Muscle of back (tissue), 11 donors: Measurements from ENCODE around the gene CYB5R3. TPM values are rescaled to one million over a fixed set of nuclear protein-coding genes. Genes with fewer than 3 reads are reported as not detected.

Experiments used
- DNase-seq, 3 donors: peaks; one replicate each; pipeline versions ENCODE4 v3.0.0 to v3.0.0-alpha.2; 2013
- polyA plus RNA-seq, 10 donors: library from polyadenylated mRNA; unstranded; fragments of 120-200 nt; gene quantifications; one replicate each; pipeline ENCODE4 v1.2.1, GENCODE V29; 2013; ENCODE audit not compliant: insufficient read length in 10 of 10

CYB5R3 gene
- polyA plus RNA-seq, 10 donors, result 125 to 176 (median 146) TPM

DNA sequence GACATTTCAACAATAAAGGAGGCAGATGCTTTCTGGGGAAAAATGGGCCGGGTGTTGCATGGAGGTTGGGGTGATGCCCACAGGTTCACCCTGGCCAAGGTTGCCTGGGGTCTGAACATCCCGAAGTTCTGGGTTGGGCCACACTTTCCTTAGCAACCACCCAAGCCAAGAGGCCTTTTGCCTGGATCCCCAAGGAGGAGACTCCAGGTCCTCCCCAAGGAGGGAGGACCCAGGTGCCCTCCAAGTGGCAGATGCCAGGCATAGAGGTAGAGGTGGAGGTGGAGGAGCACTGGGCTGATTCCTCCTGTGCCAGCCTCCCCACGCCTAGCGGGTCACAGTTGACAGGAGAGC lies 1.2 kb downstream of the CYB5R3 start:
- no peak for DNase-seq

DNA sequence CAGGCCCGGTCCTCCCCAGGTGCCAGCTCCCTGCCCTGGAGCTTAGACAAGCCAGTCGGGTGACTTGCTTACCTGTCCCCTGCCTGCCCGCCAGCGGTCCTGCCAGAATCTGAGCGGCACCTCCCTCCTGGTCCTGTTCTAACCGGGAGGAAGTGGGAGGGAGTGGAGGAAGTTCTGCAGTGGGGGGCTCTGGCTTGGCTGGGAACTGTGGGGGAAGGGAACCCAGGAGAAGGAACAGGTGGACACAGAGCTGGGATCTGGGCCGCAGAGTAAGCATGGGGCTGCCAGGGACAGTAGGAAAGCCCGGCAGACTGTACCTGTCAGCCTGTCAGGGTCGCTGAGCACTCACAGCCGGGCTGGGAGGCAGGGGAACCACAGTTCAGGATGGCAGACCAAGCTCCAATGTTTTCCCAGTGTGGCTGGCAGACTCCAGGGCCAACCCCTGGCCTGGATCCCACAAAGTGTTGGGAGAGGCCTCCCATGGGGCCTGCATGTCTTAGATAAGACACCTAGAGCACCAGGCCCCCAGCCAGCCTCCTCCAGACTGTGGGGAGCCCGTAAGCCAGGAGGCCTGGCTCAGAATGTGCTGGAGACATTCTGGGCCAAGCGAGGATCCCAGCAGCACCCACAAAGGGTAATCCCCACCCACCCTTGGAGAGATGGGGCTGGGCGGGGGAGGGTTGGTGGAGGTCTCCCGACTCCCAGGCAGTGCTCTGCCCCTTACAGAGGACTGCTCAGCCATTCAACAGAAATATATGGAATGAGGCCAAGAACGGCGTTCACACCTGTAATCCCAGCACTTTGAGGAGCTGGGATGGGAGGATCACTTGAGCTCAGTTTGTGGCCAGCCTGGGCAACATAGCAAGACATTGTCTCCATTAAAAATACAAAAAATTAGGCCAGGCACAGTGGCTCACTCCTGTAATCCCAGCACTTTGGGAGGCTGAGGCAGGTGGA lies 2.3 kb downstream of the CYB5R3 start:
- no peak for DNase-seq

DNA sequence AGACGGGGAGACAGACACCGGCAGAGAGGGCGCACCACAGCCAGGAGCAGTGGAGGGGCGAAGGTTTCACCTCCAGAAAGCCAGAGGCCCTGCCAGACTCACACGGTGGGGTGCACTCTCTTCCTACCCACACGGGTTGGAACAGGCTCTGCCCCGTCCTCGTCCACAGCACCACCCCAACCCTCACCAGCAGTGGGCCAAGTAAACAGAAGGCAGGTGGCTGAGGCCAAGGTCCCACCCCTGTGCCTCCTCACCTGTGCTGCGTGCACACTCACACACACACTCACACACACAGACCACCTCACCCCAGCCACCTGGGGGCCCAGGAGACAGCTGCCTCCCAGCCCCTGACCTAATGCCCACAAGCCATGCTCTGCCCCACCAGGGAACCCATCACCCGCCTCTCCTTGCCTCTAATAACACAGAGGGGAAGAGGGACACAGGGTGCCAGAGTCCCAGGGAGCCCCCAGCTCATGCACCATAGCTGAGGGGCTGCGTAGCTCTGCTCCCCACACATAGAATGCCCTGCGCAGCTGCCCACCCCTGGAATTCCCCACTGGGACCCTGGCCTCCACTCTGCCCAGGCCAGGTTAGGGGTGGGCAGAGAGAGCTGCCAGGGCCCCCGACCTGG lies 3.1 kb downstream of the CYB5R3 start:
- DNase-seq, result peak in 1 of 3 donors; percentile 36

DNA sequence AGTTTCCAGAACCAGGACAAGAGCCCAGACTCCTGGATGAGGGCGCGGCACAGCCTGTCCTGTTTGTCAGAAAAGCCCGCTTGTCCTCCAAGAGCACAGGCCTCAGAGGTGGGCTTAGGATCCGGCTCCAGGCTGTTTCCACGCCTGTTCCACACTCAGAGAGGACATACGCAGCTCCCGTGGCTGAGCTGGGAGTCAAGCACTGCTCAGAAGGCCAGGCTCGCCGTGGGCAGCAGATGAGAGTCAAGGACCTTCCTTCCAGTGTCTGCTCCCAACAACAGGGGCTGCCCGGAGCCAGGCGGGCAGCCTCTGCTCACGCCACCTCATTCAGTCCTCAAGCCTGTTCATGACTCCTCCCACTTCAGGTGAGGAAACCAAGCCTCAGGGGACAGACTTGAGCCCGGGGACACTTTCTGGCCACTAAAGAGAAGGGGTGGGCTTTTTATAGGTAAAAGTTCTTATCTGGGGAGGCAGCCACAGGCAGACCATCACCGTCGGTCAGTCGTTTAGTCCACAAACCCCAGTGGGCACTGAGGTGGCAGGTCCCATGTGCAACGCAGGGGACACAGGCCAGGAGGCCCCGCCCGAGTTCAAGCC lies 3.8 kb downstream of the CYB5R3 start:
- DNase-seq, result peak in 1 of 3 donors; percentile 43

DNA sequence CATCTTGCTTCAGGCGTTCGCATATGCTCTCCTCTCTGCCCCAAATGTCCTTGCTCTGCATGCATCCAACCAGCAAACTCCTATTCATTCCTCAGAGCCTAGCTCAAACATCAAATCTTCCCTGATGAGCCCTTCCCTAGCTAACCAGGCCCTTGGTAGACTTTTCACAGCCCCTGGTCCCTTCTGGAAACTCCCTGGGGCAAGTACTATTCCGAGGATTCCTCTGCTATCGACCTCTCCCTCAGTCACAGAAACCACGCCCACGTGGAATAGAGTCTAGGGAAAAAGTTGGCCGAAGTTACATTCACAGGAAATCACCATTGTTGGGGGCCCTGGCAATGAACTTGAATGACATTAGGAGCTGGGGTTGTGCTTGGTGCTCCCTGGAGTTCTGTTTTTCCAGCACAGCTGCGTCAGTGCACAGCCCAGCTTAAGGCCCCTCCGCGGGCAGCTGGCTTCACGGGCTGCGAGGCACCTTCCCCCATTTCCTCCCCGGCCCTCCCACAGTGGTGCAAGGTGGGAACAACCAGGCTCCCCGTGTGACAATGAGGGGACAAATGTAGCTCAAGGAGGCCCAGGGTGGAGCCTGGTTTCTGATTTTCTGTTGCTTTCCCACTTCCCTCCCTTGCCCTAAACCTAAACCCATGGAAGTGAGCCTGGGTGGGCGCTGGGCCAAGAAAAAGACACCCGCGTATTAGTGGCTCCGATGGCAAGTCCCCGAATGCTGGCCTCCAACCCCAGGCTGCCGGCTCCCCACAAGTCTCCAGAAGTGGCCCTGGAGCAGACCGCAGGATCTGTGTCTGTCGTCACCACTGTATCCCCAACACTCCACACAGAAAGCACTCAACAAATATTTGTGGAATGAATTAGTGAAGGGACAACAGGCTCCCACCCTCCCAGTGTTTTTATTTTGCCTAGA lies 4.5 kb downstream of the CYB5R3 start:
- peak in 2 of 3 donors; percentile 44 to 77 for DNase-seq

DNA sequence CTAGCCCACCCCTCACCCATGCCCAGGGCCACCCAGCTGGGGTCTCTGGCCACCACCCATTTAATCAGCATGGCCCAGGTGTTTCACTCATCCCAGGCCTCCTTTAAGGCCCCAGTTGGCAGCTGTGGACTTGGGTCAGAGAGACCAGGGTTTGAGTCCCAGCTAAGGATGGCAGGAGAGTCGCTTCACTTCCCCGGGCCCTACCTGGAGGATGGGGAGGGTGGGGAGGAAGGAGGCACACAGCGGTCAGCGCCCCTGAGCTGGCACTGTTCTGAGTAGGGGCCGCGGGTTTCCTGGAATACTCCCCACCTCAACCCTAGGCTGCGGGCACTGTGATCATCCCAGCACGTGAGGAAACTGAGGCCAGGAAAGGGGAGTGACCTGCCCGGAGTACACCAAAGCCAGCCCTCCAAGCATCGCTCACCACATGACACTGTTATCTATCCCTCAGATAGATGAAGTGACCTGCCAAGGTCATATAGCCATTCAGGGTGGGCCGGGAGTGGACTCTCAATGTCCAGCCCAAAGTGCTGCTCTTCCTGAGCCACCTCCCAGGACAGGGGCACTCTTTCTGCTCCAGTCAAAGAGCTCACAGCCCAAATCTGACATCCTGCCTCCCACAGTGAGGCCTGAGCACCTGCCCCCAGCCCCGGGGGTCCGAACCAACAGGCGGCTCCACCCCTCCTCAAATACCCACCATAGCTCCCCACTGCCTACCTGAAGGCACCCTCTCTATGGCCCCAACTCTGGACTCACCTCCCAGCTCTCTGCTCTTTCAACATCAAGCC lies 5.4 kb downstream of the CYB5R3 start:
- no peak for DNase-seq

DNA sequence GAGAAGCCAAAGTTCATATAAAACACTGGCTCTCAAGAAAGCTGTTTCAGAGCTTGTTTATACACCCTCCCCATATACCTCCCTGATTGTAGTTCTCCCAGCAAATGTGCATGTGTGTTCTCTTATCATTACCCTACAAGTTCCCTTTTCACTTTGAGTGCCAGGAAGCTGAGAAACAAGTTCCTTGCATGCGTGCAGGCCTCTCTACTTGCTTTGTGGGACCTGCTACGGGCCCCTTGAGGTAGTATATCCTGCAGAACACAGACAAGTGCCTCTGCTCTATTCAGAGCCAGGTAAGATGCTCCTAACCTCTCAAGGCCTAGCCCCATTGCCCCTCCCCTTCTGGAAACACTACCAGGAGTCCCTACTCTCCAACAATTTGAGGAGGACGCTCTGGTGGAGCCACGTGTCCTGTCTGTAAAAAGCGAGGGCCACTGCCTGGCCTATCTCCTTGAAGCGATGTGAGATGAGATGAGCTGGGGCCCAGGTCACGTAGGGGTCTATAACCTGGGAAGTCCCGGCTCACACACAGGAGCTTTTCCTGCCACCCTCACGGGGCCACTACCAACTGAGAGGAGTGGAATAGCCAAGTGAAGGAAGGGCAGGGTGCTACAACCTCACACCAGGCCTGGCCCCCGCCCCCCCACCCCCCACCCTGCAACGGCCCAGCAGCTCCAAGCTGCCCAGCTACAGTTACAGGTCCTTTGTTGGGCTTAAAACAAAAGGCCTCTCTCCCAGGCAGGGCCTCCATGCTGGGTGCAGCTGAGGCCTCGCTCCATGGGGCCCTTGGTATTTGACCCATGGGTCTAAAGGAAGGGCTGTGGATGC lies 6.2 kb downstream of the CYB5R3 start:
- DNase-seq, result no peak

DNA sequence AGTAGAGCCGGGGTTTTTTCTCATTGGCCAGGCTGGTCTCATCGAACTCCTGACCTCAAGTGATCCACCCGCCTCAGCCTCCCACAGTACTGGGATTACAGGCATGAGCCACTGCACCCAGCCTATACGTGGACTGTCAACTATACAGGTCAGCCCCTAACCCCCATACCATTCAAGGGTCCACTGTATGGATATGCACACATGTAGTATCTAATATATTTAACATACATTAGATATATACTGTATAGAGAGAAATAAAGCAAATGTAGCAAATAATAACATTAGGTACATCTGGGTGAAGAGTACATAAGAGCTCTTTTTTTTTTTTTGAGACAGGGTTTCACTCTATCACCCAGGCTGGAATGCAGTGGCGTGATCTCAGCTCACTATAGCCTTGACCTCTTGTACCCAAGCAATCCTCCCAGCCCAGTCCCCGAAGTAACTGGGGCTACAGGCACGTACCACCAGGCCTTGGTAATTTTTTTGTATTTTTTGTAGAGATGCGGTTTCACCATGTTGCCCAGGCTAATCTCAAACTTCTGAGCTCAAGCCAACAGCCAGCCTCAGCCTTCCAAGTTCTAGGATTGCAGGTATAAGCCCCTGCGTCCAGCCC lies 7.3 kb downstream of the CYB5R3 start:
- no peak for DNase-seq

DNA sequence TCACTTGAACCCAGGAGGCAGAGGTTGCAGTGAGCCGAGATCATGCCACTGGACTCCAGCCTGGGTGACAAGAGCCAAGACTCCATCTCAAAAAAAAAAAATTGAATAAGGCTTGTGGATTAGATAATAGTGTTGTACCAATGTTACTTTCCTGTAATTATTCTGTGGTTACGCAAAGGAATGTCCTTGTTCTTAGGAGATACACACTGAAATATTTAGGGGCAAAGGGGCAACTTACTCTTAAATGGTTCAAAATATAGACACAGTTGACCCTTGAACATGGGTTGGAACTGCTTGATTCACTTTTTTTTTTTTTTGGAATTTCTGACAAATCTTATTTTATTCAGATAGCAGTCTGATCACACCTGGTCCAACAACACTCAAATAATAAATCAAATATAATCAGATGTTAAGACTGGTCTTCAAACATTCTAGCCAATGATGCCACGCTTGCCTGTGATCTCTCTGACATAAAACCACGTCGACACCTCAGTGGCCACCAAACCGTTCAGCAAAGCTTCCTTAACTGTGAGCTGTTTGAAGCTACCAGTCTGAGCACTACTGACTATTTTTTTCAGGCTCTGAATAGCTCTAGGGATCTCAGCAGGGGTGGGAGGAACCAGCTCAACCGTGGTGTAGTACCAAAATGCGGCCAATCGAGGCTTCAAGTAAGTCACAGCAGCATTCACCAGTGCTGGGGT lies 9.5 kb downstream of the CYB5R3 start:
- no peak for DNase-seq

DNA sequence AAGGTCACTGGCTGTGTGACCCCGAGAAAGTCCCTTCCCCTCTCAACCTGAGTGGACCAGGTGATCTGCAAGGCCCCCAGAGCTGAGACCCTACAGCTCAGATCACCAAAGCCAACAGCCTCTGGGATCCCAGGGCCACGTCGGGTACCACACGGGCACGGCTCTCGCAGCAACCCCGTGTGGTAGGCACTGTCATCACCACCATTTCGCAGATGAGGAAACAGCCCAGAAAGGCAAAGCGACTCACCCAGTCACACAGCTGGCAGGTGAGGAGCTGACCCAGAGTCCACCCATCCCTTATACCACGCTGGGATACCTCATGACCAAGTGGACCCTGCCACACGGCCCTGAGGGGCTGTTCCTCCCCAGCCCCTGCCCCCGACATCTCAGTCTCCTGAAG lies 11.6 kb downstream of the CYB5R3 start:
- DNase-seq, result no peak

DNA sequence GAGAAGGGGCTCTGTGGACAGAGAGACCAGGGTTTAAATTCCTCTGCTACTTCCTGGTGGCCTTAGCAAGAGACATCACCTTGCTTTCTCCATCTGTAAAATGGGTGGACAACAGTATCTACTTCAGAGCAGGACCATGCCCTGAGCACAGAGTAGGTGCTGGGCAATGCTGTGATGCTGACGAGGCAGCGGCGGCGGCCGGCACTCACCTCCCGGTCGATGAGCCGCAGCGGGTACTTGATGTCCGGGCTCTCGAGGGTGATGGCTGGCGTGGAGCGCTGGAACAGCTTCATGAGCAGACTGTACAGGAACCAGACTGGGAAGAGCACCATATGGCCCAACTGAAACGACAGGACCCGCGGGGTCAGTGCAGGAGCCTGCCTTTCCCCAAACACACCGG lies 12.7 kb downstream of the CYB5R3 start:
- no peak for DNase-seq

DNA sequence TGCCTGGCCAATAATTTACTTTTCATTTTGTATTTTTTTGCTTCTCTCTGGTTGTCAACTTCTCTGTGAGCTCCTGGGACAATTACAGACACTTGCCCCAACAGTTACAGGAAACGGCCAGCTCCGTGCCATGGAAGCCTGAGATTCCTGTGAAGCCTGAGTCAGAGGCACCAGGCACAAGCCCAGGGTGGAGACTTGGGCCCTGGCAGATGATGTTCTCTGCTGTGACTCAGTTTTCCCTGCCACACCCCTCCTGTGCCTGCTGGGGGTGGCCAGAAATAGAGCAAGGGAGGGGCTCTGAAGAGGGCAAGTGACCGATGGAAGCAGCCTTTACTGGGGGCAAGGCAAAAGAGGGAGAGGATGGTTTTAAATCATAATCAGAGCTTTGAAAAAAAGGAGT lies 13.7 kb downstream of the CYB5R3 start:
- peak in 1 of 3 donors; percentile 74 for DNase-seq

DNA sequence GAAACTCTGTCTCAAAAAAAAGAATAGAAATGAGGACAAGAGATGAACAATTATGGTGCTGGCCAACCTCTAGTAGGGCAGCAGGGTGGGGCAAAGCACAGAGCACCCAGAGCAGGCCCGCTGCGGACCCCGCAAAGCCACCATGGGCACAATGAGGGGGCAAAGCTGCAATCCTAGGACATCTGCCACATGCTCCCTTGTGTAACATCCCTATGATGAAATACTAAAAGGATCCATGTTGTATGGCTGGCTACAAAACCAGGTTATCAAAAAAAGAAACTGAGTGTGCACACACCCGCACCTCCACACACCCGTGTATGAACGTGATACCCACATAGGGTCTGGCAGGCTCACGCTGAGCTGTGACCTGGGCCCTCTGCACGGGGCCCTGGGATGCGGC lies 16.2 kb downstream of the CYB5R3 start:
- no peak for DNase-seq

DNA sequence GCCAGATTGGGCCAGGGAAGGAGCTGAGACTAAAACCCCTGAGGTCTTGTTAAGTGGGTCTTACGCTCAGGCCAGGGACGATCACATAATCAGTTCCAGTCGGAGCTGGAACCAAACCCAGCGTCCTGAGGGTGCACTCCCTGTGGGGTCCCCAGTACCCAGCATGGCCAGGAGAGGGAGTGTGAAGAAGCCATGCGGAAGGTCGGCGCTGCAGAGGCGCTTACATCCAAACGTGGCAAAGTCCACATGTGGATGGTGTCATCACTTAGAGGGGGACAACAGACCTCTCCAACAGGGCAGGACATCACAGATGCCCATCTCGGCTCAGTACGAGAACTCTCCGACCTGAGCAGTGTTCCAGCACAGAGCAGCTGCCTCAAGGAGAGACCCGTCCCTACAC lies 17.1 kb downstream of the CYB5R3 start:
- DNase-seq, result no peak

DNA sequence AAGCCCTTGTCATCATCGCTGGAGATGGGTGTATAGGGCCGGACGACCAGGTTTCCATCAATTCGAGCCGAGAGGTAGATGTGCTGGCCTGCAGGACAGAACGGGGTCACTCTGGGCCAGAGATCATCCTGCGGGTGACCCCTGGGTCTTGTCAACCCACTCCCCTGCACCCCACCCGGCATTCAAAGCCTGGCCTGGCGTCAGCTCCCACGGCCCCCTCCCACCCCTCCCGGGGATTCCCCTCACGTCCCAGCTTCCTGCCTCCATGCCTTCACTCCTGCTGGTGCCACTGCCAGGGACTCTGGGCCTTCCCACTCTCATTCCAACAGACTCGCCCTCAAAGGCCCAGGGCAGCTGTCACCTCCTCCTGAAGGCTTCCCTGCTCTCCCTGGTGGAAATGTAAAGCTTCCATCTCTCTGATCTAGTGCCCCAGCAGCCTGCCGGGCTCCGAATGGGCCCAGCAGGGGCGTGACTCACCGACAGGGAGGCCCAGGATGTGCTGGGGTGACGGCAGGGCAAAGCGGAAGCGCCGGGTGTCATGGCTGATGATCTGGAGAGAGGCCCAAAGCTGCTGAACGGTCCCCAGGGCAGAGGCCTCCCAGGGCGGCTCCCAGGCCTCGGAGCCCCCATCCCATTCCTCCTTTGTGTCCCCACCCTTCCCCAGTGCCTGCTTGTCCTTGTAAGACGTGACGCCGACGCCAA lies 18.1 kb downstream of the CYB5R3 start:
- DNase-seq, result no peak

DNA sequence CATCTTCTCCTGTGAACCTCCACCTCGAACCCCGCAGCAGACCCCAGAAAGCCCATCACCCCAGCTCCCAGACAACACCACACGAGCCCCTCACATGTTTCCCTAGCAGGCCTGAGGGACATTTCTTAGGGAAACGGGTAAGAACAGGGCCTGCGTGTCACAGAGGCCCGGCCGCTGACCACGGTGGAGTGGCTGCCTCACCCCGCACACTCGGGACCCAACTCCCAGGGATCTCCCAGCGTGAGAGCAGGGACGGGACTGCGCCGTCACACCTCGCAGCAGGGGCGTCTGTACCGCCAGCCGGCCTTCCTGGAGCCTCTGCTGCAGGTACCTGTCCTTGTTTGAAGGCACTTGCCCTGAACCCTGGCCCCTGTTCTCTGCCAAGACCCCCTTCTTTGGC lies 19.0 kb downstream of the CYB5R3 start:
- no peak for DNase-seq

DNA sequence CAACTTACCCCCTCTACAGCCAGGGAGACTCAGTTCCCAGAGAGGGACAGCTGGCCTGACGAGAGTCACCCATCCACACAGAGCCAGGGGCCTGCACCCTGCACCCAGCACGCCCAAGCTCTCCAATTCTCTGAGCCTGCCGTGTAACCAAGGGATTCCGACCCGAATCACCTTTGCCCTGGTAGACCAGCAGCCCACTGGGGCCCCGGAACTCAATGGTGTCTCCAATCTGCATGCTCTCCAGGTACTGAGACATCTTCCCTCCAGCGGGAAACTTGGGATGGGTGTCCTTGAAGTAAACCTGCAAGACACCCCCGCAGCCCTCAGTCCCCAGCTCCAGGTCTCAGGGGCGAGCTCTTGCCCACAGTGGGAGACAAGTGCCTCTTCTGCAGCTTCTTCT lies 21.2 kb downstream of the CYB5R3 start:
- no peak for DNase-seq

DNA sequence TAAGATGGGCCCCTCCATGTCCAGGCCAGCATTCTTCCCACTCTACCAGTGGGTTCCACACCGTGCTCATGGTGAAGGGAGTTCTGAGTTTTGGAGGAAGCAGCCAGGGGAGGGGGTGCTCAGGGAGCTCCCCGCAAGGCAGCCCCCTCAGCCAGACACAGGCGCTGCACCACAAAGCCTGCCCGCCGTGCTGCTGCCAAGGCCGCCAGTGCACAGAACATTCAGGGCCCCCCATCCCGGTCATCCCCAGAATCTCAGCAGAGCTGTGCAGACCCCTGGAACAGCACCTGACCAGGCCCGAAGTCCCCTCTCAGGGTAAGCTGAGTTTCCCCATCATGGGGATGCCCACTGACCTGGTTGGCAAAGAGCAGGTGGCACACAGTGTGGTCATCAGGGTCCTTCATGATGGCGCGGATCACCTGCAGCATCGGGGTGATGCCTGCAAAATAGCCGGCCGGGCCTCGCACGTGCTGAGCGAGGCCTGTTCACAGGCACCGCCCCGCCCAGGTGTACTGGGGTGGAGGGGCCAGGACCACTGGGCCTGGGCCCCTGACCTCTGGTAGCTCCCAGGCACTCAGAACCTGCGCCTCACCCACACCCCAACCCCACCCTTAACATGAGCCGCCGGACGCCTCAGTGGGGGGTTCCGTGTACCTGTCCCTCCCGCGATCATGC lies 22.1 kb downstream of the CYB5R3 start:
- no peak for DNase-seq
